GM19099 (cell line): ENCODE data around the gene CARHSP1.
A peak's percentile ranks its signal among the peaks of the same experiment; 100 is the strongest.

Experiments used
- POLR2A ChIP-seq: IDR thresholded peaks from 3 replicates; pipeline ENCODE4 v1.6.1; 2011; ENCODE audit warnings: low read depth; ENCODE audit not compliant: insufficient read length; ENCODE audit errors: extremely low read depth

The CARHSP1 gene

DNA sequence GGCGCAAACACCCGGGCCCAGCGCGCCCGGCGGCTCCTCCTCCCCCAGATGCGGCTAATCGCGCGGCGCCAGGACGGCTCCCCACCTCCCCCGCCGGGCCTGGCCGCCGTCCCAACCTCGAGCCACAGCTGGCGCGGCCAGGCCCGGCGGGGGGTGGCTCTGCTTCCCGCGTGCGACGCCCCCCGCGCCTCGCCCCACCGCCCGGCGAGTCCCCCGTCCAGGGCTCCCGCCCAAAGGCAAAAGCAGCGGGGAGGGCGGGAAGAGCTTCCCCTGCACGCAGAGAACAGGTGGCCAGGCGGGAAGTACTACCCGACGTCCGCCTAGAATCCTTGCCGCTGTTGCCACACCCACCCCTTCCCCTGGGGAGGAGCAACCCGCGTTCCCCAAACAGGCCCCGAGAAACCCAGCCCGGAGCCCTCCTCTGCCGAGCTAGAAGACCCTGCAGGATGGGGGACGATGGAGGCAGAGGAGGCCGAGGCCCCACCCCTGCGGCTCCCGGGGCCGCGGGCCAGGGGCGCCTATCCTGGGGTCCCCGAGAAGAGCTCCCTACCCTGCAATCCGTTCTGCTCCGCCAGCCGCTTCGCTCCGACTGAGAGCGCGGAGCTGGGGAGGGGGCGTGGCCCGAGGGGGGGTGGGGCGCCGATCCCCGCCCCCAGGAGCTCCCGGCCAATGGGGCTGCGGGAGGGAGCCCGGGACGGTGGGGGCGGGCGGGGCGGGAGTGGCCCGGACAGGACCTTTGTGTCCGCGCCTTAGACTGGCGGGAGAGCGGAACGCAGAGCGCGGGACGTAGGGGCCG lies at the start of gene CARHSP1:
TSS of gene CARHSP1 (minus strand) at position 591 of the 796 bp plus-strand sequence. CDS start 9,678 bp downstream, outside the sequence.
- TF ChIP-seq POLR2A = peak; percentile 82

DNA sequence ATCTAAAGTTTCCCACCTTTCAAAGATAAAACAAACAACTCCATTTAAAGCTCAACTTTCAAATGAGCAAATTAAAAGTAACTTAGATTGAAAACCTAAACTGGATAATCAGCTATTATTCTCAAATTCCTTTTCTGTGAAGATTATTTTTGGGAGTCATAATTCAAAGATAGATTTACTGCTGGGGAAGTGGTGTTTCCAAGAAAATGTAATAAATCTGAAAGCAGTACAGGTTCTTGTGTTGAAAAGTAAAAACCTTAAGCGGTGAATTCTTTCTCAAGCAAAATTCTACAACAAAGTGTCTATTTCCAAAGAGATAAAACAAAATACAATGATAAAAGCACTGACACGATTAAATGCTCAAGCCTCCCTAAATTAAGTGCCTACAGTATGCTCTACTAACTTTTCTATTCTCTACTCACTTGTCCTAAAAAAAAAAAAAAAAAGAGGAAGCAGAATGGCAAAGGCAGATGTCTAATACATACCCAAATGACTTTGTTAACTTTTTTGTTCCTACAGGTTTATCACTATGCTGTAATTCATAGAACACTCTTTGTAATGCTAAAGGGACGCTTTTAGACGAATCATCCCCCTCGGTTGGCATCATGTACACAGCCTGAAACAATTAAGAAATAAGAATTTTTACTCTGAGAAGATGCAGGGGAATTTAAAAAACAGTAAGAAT lies 47.9 kb upstream of the CARHSP1 start:
- TF ChIP-seq POLR2A = no peak

DNA sequence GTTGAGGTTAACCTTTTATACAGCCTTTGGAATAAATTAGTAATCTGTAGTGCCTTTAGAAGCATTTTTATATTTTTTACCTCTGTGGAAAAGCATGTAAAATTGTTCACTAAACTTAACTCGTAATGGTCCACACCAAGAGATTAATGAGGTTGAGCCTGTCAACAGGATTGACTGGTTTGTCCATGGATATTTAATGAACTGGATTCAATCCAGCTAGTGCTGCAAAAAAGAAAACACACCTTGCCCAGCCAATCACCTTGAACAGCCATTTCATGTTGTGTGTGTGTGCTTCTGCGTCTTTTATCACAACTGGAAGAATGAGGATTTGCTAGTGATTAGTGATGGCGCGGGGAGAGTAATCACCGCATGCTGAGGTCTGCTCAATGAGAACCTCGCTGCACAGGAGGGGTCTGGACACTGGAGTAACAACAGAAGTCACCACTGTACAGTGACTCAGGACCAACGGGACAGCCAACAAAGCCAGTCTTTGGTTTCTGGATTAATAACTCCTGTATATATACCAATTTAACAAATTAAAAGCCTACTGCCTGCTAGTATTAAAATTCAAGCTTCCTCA lies 47.0 kb upstream of the CARHSP1 start:
- TF ChIP-seq POLR2A = no peak

DNA sequence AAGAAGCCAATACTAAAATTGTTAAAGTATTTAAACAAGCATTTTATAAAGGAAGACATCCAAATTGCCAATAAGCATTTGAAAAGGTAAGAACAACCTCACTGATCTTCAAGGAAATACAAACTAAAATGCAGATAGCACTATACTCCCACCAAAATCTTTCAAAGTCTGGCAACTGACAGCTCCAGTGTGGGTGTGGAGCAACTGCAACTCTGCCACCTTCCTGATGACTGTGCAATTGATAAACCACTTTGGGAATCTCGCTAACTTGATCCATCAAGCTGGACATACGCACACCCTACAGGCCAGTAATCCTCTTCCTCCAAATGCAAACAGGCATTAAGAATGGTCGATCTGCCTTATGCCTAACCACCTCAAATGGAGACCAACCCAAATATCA lies 45.3 kb upstream of the CARHSP1 start:
- TF ChIP-seq POLR2A = no peak

DNA sequence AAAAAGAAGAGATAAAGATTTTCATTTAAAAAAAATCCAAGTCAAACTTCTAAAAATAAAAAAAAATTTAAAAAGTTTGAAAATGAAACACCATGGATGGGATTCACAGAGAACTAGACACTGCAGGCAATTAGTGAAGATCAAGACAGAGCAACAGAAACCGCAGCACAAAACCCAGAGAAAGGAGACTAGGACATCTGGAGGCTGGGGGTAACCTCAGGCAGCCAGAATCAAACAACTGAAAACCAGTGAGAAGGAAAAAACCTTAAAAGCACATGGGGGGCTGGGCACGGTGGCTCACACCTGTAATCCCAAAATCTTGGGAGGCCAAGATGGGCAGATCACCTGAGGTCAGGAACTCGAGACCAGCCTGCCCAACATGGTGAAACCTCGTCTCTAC lies 44.0 kb upstream of the CARHSP1 start:
- TF ChIP-seq POLR2A = no peak

DNA sequence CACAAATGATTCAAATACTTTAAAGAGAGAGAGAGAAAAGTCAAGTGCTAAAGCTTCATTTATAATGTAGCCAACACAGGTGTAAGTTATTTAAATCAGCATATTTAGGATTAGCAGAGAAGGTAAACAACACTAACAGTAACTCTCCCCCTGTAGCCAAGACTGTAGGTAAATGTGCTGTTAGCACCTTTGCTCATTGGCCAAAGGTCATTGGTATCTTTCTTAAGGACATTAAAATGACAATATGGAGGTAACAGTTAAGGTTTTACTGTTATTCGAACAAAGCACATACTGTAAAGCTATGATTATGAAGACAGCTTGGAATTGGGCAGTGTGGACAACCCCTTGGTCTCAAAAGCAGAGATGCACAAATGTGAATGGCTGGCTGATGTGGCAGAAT lies 42.0 kb upstream of the CARHSP1 start:
- no peak for TF ChIP-seq POLR2A

DNA sequence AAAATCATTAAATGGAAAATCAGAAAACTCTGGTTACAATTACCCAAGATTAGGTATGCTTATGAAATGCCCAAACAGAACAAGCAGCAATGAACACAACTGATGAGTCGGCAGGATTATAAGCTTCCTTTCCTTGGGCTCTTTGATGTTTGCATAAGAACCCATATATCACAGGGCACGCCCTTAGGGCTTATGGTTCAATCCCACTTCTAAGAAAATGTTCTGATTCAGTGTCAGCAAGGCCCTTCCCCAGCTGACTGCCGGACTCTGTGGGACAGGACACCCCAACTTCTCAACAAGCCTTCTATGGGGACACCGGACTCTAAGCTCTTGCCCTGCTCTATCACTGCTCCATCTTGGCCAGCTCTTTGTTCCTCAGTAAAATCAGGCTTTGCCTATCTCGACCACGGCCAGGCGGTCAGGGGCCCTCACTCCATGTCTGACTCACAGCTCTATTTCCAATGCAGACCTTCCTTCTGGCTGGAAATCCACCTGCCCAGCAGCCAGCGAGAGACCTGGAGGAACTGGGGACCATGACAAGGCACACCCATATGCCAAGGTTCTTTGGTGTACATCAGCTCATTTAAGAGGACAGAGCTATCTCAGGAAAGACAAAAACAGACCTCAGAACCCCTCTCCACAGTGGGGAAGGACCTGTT lies 40.1 kb upstream of the CARHSP1 start:
- TF ChIP-seq POLR2A = no peak

DNA sequence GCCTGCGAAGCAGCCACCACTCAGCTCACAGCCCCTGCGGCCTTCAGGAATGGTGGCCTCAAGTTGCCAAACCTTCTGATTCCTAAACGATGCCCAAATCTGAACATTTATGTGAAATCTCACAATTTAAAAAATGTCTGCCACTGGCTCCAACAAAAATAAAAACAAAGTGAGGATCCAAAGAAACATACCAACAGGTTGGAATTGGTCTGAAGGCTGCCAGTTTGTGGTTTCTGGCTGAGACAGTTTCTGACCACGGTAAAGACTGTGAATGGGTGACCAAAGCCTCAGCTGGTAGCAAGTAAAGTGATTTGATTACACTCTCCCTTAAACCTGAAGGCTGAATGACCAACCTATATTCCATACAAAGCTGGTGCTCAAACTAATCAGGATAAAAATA lies 38.3 kb upstream of the CARHSP1 start:
- no peak for TF ChIP-seq POLR2A

DNA sequence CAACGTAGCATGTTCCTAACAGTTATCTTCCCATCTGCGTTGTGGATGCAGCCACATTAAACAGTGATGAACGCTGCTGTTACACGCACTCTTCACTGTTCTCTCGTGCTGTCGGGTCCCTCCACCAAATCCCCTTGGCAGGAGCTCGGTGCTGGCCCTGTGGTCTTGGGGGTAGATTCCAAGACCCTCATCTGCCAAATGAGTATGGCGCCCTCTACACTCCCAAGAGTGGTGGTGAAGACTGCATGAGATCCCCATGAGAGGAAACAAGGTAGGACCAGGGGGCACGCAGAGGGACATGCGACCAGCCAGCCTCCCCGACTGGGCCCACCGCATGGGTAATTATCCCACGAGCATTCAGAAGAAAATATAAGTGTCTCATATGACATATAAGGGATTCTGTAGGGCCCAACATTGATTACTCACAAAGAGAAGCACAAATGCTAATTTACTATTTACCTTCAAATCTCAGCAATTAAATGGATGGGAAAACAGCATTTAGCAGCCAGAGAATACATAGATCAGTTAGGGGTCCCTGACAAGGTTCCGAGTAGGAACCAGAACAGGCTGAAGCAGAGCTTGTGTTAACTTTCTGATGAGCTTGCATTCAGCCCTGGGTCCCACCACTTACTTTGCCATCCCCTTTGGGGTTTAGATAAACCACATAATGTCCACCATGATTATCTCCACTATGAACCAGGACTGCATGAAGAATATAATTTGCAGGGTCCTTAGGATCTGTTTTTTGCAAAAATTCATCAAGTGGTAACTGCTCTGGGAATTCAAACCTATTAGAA lies 37.2 kb upstream of the CARHSP1 start:
- TF ChIP-seq POLR2A = no peak

DNA sequence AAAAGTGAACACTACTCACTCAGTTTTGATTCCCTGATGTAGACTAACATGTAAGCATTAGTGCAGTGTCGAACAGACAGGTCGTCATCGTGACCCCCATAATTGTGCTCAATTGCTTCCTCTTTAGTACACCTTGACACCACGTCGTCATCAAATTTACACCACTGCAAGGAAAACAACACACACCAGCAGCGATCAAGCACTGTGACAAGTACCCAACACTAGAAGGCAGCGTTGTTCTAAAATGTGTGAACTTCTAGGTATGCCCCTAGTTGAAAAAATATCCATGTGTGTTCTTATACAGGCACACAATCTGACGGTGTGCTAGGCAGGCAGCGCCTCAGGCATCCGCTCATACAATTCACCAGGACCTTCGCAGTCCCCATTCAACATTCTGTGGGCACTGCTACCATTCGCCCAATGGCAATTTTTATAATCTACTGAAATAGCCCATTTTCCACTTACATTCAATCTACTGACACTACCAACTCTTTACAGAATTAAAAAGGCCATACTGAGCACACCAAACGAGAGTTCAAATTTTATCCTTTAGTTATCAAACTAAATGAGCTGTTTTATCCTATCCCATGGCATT lies 36.5 kb upstream of the CARHSP1 start:
- TF ChIP-seq POLR2A = no peak

DNA sequence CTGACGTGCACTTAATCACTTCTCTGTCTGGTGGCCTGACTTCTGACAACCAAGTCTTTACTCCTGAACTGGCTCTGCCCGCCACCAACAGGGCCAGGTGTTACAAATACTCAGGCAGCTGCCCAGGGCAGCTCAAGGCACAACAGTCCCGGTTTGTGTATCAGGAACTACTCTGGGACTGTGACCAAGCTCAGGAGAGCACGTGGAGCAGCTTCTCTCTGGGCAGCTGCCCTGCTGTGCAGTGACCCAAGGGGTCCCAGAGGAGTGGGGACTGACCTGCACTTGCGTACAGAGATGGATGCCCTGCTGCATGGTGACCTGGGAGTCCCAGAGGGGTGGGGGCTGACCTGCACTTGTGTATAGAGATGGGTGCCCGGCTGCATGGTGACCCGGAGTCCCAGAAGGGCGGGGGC lies 35.2 kb upstream of the CARHSP1 start:
- TF ChIP-seq POLR2A = no peak

DNA sequence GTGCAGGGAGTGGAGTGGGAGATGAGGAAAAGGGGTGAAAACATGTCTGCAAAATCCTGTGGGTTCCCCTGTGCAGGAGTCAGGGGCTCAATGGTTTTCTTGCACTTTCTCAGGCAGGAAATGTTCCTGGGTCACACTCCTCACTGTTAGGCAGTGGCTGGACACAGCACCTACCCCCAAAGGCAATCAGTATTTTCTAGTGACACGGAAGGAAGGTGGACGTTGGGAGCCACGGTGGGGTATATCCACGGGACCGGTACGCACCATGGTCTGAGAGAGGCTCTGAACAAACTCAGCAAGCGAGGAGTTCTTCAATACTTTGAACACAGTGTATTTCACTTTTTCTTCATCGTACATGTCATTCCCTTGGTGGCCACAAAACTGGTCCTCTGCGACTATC lies 34.2 kb upstream of the CARHSP1 start:
- no peak for TF ChIP-seq POLR2A

DNA sequence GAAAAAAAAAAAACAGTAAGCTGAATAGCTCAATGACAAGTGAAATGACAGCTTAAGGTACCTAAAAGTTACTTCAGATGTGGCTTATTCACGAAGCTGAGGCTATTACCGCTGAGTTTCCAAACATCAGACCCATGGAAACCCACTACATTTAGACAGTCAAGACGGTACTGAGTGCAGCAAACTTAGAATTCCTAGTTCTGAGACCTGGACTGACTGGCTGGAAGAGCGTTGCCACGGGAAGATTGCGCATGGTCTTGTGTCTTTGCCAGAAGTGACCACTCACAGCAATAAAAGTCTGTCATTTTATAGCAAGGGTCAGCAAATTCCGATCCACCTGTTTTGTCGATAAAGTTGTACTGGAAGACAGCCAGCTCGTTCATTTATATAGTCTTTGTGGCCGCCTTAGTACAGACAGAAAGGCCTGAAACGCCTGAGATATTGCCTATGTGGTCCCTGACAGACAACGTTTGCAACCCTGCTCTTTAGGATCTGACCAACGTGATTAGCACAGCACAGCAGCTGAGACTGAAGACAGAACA lies 32.6 kb upstream of the CARHSP1 start:
- TF ChIP-seq POLR2A = no peak

DNA sequence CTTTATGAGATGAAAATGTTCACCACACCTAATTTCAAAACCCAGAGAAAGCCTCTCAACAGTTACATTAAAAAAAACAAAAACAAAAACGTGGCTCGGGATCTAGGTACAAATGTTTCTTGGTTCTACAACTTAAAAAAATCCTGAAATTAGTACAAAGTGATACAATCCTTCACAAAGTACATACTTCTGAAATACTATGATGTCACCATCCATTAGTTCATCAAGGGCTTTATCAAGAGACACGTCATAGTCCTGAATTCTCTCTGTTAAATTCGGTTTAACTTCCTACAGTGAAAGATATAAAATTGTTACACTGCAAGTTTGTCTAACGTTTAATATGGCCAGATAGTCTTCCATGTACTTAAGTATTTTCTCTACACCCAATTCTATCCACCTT lies 31.5 kb upstream of the CARHSP1 start:
- TF ChIP-seq POLR2A = no peak

DNA sequence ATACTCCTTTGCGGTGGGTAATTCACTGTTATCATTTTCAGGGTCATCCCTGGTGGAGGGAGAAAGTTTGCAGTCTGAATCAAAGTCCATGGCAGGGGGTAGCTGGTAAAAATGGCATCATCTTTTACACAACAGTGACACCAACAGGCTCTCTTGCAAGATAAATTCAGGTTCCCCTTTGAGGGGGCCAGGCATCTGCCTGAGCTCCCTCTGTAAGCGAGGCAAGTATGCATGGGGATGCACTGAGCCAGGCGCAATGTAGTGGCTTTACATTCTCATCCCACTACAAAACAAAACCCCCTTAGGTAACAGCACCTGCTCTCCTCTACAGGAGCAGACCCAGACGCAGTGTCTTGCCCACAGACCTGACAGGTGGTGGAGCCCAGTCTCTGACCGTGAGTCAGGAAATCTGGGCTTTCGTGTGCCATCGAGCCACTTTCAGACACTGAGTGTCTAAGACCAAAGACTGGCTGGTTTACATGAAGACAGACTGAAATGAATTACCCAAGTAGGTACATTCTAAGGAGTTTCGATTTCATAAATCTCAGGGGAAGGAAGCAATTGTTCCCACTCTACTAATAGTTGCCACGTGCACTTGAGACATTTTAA lies 31.0 kb upstream of the CARHSP1 start:
- no peak for TF ChIP-seq POLR2A
